ENCODE data around the gene CUEDC1.

- TF ChIP-seq POLR2A (IDR thresholded peaks at IDR 0.05; ENCODE audit: low read length) (no peak), GATA1 (IDR thresholded peaks at IDR 0.05; ENCODE audit: low read depth, low read length) (no peak)
Observed at GRCh38 chr17:57830880-57831279, 124.3 kb downstream of the CUEDC1 start.
